ENCODE data around the gene CLEC4C.

- TF ChIP-seq POLR2A (IDR thresholded peaks at IDR 0.05) (no peak), CTCF (IDR thresholded peaks at IDR 0.05) (no peak)
Measured at GRCh38 chr12:7681535-7681934, 65.6 kb downstream of the CLEC4C start.

Measured in transverse colon (tissue), 3 donors.